ENCODE data around the gene YIPF5. TPM values are rescaled to one million over a fixed set of nuclear protein-coding genes. Genes with fewer than 3 reads are reported as not detected.

Gene YIPF5
- total RNA-seq, 1 donor from 2014 or later, result 60.2 TPM

GRCh38 chr5:144126707-144127106, 43.8 kb downstream of the YIPF5 start:
- TF ChIP-seq CTCF (IDR thresholded peaks at IDR 0.05; ENCODE audit: unreplicated experiment), result no peak
- Mint-ChIP-seq H3K27me3 (ENCODE audit: low read depth) (no peaks in the 10 kb centered on the region), H3K27ac (no peak overlapping the region), H3K4me3 (no peak overlapping the region), H3K4me1 (peaks cover 26% of the 10 kb centered on the region), H3K9me3 (no peaks in the 10 kb centered on the region), H3K36me3 (no peaks in the 10 kb centered on the region)
- DNase-seq (ENCODE audit: low spot score in 2 of 2, unreplicated experiment in 2 of 2), result no peak

GRCh38 chr5:144125163-144125726, 45.2 kb downstream of the YIPF5 start:
- DNase-seq (ENCODE audit: low spot score in 2 of 2, unreplicated experiment in 2 of 2), result no peak
- Mint-ChIP-seq H3K27me3 (ENCODE audit: low read depth) (no peaks in the 10 kb centered on the region), H3K36me3 (no peaks in the 10 kb centered on the region), H3K4me3 (no peak overlapping the region), H3K4me1 (peaks cover 26% of the 10 kb centered on the region), H3K27ac (peak overlapping the region; percentile 31), H3K9me3 (peaks cover 2% of the 10 kb centered on the region)
- TF ChIP-seq CTCF (IDR thresholded peaks at IDR 0.05; ENCODE audit: unreplicated experiment), result no peak

- Mint-ChIP-seq H3K4me3 (no peak overlapping the region), H3K4me1 (peaks cover 26% of the 10 kb centered on the region), H3K36me3 (no peaks in the 10 kb centered on the region), H3K27me3 (ENCODE audit: low read depth) (no peaks in the 10 kb centered on the region), H3K27ac (no peak overlapping the region), H3K9me3 (peaks cover 13% of the 10 kb centered on the region)
- TF ChIP-seq CTCF (IDR thresholded peaks at IDR 0.05; ENCODE audit: unreplicated experiment), result no peak
- no peak for DNase-seq (ENCODE audit: low spot score in 2 of 2, unreplicated experiment in 2 of 2)
Measured at GRCh38 chr5:144122641-144123040, 47.8 kb downstream of the YIPF5 start.

GRCh38 chr5:144122081-144122480, 48.4 kb downstream of the YIPF5 start:
- Mint-ChIP-seq H3K9me3 (peaks cover 13% of the 10 kb centered on the region), H3K27ac (no peak overlapping the region), H3K4me3 (no peak overlapping the region), H3K4me1 (peaks cover 31% of the 10 kb centered on the region), H3K27me3 (ENCODE audit: low read depth) (no peaks in the 10 kb centered on the region), H3K36me3 (no peaks in the 10 kb centered on the region)
- TF ChIP-seq CTCF (IDR thresholded peaks at IDR 0.05; ENCODE audit: unreplicated experiment), result no peak
- DNase-seq (ENCODE audit: low spot score in 2 of 2, unreplicated experiment in 2 of 2), result no peak

- TF ChIP-seq CTCF (IDR thresholded peaks at IDR 0.05; ENCODE audit: unreplicated experiment), result no peak
- Mint-ChIP-seq H3K4me3 (no peak overlapping the region), H3K27ac (no peak overlapping the region), H3K36me3 (no peaks in the 10 kb centered on the region), H3K4me1 (peaks cover 34% of the 10 kb centered on the region), H3K27me3 (ENCODE audit: low read depth) (no peaks in the 10 kb centered on the region), H3K9me3 (peaks cover 13% of the 10 kb centered on the region)
- no peak for DNase-seq (ENCODE audit: low spot score in 2 of 2, unreplicated experiment in 2 of 2)
Measured at GRCh38 chr5:144121577-144121976, 48.9 kb downstream of the YIPF5 start.

Data from mesothelial cell of epicardium (in vitro differentiated cells).